Activated CD8-positive, alpha-beta T cell treated with anti-CD3 and anti-CD28 coated beads for 36 hours (primary cell): ENCODE data around the gene CIZ1. TPM values are rescaled to one million over a fixed set of nuclear protein-coding genes. Genes with fewer than 3 reads are reported as not detected.

Experiments
- ATAC-seq: fragments of 200-7000 bp; cut with Tn5 transposase; one replicate; pipeline ENCODE4 v1.10.0; 2021; ENCODE audit warnings: mild to moderate bottlenecking, moderate library complexity
- CTCF ChIA-PET: fragments of 350-600 bp; sonication (Branson Sonifier 250); formaldehyde crosslinking; loops from one replicate; lab custom pipeline; 2021; ENCODE audit warnings: antibody characterized with exemption; lab: Charles Lee
- POLR2A ChIA-PET: fragments of 350-600 bp; sonication (Branson Sonifier 250); formaldehyde crosslinking; loops from one replicate; lab custom pipeline; 2021; ENCODE audit warnings: antibody characterized with exemption; lab: Charles Lee
- DNase-seq: peaks from one replicate; pipeline ENCODE4 v3.0.0-alpha.2; 2020
- H3K27ac Mint-ChIP-seq: one replicate; pipeline ENCODE4 v1.8.0; 2021; ENCODE audit warnings: mild to moderate bottlenecking, mixed read lengths
- H3K27me3 Mint-ChIP-seq: one replicate; pipeline ENCODE4 v1.8.0; 2021; ENCODE audit warnings: mixed read lengths
- H3K36me3 Mint-ChIP-seq: one replicate; pipeline ENCODE4 v1.8.0; 2021; ENCODE audit warnings: low read depth, mixed read lengths
- H3K4me1 Mint-ChIP-seq: one replicate; pipeline ENCODE4 v1.8.0; 2021; ENCODE audit warnings: low read depth, mixed read lengths
- H3K4me3 Mint-ChIP-seq: one replicate; pipeline ENCODE4 v1.8.0; 2021; ENCODE audit warnings: mild to moderate bottlenecking, moderate library complexity, mixed read lengths
- H3K9me3 Mint-ChIP-seq: one replicate; pipeline ENCODE4 v1.8.0; 2021; ENCODE audit warnings: mixed read lengths
- CTCF ChIP-seq: fragments of 200-600 bp; IDR thresholded peaks from one replicate; pipeline ENCODE4 v1.8.0; 2022; ENCODE audit warnings: antibody characterized with exemption, mild to moderate bottlenecking
- intact Hi-C: fragments of 100-400 bp; cut with micrococcal nuclease; formaldehyde crosslinking; loops from one replicate; pipeline ENCODE4 v1.10.0; 2022
- total RNA-seq, 2 experiments: library from RNA; stranded (reverse); gene quantifications; one replicate each; pipeline ENCODE4 v1.2.3, GENCODE V29; 2021

Gene CIZ1
- total RNA-seq, 2 experiments from 2014 or later, result 75.7 to 77.1 TPM

GRCh38 chr9:128148509-128149000 lies 42.8 kb downstream of the CIZ1 start:
- ATAC-seq, result no peak
- intact Hi-C loops, result no loop called here
- Mint-ChIP-seq H3K27me3 (no peaks in the 10 kb centered on the region), H3K4me1 (no peaks in the 10 kb centered on the region), H3K27ac (no peak overlapping the region), H3K9me3 (no peaks in the 10 kb centered on the region), H3K36me3 (no peaks in the 10 kb centered on the region), H3K4me3 (no peak overlapping the region)
- ChIA-PET POLR2A (no interaction called here), CTCF (no interaction called here)
- no peak for TF ChIP-seq CTCF
- no peak for DNase-seq

DNA sequence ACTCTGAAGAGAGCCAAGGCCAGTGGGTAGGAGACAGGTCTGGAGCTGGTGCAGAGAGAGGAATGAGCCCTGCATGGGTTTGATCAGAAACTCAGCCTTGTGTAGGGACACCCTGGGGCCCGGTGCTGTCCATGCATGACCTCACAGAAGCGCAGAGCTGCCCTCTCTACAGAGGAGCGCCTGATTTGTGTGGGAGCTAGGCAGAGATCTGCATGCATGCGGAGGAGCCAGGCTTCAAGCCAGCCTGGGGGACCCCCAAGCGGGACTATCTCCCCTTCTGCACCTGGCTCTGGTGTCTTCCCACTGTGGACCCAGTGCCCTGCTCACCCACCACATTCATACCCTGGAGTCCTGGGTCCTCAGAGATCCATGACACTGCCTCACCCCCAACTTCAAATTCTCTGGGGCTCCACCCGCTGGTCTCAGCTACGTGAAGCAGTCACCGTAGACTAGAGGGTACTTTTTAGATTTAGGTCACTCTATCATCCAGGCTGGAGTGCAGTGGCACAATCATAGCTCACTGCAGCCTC lies 44.7 kb downstream of the CIZ1 start:
- ChIA-PET CTCF (no interaction called here), POLR2A (no interaction called here)
- Mint-ChIP-seq H3K9me3 (no peaks in the 10 kb centered on the region), H3K36me3 (no peaks in the 10 kb centered on the region), H3K27ac (no peak overlapping the region), H3K27me3 (no peaks in the 10 kb centered on the region), H3K4me1 (peaks cover 5% of the 10 kb centered on the region), H3K4me3 (no peak overlapping the region)
- ATAC-seq, result no peak
- no peak for DNase-seq
- no peak for TF ChIP-seq CTCF
- intact Hi-C loops, result no loop called here

DNA sequence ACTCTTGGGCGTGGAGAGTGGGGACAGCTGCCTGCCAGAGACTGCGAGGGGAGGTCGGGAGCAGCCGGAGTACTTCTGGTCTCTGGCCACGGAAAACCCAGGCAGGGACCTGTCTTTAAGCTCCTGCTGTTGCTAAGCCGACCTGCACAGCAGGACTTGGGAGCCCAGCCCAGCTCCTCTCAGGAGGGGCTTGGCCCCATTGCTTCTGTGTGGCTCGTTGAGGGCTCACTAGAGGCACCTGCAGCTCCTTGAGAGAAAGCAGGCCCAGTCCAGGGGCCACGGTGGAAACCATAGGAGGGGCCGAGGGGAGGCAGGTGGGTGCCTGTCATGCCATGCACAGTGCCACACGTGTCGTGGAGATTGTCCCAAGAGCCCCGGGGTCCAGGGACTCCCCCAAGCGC lies 45.4 kb downstream of the CIZ1 start:
- Mint-ChIP-seq H3K27me3 (no peaks in the 10 kb centered on the region), H3K4me3 (no peak overlapping the region), H3K4me1 (peaks cover 5% of the 10 kb centered on the region), H3K27ac (no peak overlapping the region), H3K36me3 (no peaks in the 10 kb centered on the region), H3K9me3 (no peaks in the 10 kb centered on the region)
- CTCF ChIA-PET, result no interaction called here
- POLR2A ChIA-PET, result interaction anchor here (1.0 kb wide), 1 partner anchor 12 kb away, joined by 3 read pairs; no protein-coding TSS in a partner anchor
- ATAC-seq (no peak), DNase-seq (no peak)
- no peak for TF ChIP-seq CTCF
- intact Hi-C loops, result no loop called here

- ChIA-PET CTCF (no interaction called here), POLR2A (interaction anchor here (0.7 to 1.0 kb wide), 2 partner anchors 12 to 17 kb away, joined by 3 read pairs; no protein-coding TSS in a partner anchor)
- H3K9me3 Mint-ChIP-seq, result no peaks in the 10 kb centered on the region
- peaks cover 5% of the 10 kb centered on the region for H3K4me1 Mint-ChIP-seq
- no peak for ATAC-seq
- no peaks in the 10 kb centered on the region for H3K27me3 Mint-ChIP-seq
- H3K4me3 Mint-ChIP-seq, result no peak overlapping the region
- H3K36me3 Mint-ChIP-seq, result no peaks in the 10 kb centered on the region
- TF ChIP-seq CTCF, result no peak
- intact Hi-C loops, result no loop called here
- no peak for DNase-seq
- H3K27ac Mint-ChIP-seq, result no peak overlapping the region
Observed at GRCh38 chr9:128145536-128145935, 45.8 kb downstream of the CIZ1 start.

- ATAC-seq, result no peak
- H3K27ac Mint-ChIP-seq, result no peak overlapping the region
- CTCF ChIA-PET, result no interaction called here
- H3K27me3 Mint-ChIP-seq, result no peaks in the 10 kb centered on the region
- peaks cover 5% of the 10 kb centered on the region for H3K4me1 Mint-ChIP-seq
- H3K36me3 Mint-ChIP-seq, result no peaks in the 10 kb centered on the region
- no peaks in the 10 kb centered on the region for H3K9me3 Mint-ChIP-seq
- no peak for TF ChIP-seq CTCF
- intact Hi-C loops, result no loop called here
- H3K4me3 Mint-ChIP-seq, result no peak overlapping the region
- no peak for DNase-seq
- POLR2A ChIA-PET, result interaction anchor here (0.7 to 1.0 kb wide), 2 partner anchors 13 to 16 kb away, joined by 3 read pairs; no protein-coding TSS in a partner anchor
Observed at GRCh38 chr9:128144239-128145181, 46.9 kb downstream of the CIZ1 start.
